Measurements from ENCODE around the gene GABBR2.

GABBR2 gene

DNA sequence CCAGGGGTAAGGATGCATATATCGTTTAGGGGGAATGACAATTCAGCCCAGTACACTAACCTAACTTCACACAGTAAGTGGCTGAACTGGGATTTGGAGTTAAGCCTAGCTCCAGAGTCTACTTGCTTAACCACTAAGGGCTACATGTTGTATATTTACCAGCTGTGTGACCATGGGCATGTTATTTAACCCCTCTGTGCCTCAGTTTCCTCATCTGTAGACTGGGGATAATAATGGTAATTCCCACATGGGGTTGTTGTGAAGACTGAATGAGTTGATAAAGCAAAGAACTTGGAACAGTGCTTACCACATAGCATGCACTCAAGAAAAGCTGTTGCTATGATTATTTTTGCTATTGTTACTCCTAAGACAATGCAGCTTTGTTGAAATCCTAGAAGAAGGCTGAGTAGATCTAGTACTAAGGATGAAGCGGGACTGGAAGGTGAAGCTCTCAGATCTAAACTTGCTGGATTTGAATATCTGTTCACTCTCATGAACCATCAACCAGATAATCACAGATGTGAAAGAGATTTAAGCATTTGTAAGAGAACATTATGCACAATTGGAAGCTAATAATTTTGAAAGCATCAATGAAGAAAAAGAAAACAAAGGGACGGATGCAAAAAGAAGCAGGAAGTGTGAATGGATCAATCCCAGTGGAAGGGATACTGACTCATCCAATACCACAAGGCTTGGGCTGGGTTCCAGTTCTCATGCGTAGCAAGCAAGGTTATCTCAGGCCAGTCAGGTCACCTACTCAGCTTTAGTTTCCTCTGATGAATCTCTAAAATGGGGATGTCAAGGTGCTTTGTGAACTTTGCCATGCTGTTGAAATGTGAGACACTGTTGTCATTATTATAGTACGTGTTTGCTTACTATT is 374.8 kb downstream of the GABBR2 start:
- DNase-seq = peak; percentile 89

DNA sequence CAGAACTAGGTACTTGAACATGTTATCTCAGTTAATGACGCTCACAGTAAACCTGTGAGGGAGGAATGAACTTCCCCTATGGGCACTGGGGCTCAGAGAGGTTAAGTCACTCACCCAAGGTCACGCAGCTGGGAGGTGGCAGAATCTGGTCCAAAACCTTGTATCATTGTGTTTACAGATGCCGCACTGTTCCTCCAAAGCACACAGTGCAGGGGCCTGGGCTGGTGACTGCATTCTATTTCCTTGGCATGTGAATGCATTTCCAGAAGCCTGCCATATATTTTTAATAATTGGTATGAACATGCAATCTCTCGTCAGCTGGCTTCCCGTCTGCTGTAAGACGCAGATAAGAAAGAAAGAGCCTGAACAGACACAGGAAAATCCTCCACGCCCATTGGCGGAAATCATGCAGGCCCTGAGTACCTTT is 376.3 kb downstream of the GABBR2 start:
- DNase-seq = no peak

DNA sequence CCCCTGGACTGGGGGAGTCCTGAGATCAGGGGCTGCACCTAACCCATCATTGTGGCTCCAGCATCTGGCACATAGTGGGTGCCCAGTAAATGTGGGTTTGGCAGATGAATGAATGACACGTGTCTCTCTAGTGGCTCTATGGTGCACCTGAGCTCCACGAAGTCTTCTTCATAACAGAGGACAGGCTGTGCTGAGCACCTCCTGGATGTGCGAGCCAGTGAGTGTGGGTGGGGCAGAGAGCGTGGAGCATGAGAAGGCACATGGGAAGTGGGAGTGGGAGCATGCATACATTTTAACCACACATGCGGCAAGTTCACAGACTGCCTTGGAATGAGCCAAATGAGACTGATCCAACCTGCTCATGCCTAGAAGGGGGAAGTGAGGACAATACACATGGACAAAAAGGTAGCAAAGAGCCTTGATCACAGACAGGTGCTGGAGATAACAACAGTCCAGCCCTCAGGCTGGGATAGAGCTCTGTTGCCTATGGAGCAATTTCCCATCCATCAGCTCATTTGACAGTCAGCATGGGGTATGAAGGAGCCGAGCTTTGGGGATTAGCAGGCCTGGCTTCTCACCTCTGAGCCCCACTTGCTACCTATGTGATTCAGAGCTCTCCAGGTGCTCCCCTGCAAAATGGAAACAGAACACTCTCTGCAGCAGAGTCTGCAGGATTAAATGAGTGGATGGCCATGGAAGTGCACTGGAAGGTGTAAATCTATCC is 377.0 kb downstream of the GABBR2 start:
- no peak for DNase-seq

DNA sequence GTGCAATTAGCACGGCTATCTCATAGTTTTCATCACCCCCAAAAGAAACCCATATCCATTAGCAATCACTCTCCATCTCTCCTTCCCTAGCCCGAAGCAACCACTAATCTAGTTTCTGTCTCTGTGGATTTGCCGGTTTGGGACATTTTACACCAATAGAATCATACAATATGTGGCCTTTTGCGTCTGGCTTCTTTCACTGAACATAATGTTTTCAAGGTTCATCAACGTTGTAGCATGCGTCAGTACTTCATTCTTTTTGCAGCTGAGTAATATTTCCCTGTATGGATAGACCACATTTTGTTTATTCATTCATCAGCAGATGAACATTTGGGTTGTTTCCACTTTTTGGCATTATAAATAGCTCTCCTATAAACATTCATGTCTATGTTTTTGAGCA is 377.9 kb downstream of the GABBR2 start:
- DNase-seq = peak; percentile 43

DNA sequence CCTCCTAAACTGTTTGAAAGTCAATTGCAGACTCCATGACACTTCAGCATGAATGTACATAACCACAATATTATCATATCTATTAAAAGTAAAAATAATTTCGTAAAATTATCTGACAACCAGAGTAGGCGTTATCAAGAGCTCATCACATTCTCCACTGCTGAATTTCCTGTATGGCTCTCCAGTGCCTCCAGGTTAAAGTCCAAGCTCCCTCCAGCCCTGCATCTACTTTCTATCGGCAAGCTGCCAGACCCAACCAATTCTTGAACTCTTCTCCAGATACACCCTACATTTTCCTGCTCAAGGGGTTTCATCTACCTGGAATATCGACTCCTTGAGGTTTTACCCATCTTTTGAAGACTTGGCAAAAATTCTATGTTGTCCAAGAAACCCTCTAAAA is 378.8 kb downstream of the GABBR2 start:
- DNase-seq = no peak

DNA sequence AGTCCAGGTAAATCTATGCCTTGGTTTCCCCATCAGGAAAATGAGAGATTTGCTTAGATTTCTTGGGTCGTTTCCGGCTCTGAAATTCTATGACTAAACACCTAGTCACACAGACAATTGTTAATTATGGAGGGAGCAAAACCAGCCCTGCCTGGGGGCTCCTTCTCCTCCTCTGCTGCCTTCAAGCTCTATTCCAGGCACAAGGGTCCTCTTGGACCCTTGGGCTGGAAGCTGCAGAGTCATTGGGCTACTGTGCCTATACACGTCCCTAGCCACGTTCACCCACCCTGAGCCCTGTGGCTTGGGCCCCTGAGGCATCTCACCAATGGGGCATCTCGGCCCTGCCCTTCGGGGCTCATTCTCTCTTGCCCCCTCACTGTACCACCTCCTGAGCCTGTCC is 379.5 kb downstream of the GABBR2 start:
- DNase-seq = no peak

DNA sequence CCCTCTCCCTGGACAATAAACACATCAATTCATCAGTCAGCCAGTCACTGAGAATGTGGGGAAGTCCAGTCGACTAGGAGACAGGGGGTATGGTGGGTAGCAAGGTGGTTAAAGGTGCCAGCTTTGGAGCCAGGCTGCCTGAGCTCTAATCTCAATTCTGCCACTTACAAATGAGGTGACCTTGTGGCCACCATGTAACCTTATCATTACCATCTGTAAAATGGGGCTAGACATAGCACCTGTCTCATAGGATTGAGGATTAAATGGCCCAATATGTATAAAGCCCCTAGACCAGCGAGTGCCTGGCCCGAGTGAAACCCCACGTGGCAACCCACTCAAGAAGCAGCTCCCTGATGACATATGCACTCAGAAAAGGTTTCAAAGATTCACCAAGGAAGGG is 380.0 kb downstream of the GABBR2 start:
- DNase-seq = no peak

DNA sequence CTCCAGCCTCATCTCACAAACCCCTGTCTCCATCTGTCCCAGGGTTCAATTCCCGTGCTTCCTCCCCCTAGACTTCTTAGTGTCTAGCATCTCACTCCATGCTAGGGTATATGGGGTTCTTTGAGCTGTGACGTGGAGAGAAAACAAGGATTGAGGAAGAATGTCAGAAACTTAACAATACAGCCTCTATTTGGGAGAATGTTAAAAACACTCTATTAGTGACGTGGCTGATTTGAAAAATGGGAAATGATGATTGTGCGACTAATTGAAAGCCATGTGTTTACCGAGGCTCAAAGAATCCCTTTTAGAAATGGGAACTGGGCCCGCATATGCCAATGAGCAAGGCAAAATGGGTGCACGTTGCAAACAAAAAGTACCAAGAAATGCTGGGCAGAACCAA is 380.6 kb downstream of the GABBR2 start:
- no peak for DNase-seq

DNA sequence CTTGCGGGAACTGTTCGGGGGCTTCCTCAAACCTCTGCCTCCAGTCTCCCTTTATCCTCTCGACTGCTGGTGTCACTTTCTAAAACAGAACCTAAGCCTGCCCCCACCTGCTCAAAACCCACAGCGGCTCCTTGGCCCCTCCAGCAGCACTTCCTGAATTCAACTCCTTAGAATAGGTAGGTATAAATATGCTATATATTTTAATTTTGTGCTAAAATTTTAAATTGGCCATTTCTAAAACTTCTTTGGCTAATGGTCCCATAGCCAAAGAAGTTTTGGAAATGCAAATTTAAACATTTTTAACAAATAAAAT is 381.5 kb downstream of the GABBR2 start:
- no peak for DNase-seq

DNA sequence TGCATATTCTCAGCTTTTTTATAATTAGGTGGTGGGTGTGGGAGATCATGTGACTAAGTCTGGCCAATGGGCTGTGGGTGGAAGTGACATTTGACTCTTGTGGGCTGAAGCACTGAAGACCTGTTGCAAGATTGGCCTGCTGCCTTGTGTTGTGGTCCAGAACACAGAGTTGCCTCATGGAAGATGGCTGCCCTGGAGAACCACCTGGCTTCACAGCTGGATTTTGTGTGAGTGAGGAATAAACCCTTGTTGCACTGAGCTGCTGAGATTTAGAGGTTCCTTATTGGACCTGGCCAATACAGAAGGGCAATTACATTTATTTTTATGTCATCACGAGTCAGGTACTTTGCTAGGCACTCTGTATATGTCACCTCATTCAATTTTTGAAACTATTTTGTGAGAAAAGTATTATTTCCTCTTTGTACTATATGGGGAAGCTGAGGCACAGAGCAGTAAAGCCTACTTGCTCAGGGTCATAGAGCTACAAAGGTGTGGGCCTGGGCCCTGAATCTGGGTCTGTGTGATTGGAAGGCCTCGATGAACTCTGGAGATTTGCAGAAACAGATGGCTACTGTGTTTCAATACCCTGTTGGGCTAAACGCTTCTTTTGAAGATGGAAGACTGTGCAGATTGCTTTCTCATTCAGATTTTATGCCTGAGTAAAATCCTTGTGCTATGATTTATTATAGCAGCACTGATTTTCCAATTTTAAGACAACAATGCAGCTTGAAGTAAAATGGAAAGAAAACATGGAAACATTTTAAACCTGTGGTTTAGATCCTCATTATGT is 382.1 kb downstream of the GABBR2 start:
- no peak for DNase-seq

DNA sequence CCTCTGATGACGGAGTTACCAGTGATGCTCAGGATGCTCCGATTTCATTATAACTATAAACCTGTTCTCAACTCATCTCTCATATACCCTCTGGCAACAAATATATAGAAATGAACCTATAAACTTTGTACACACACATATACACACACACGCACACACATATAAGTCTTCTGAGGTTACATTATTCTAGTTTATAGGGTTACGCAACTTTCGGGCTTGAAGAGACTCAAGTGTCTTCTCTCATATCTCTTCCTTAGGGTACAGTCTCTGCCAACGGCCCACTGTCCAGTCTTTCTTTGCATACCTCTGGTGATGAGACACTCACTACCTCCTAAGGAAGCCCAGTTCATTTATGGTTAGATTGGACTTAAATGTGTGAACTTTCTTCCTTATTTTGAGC is 383.9 kb downstream of the GABBR2 start:
- no peak for DNase-seq

DNA sequence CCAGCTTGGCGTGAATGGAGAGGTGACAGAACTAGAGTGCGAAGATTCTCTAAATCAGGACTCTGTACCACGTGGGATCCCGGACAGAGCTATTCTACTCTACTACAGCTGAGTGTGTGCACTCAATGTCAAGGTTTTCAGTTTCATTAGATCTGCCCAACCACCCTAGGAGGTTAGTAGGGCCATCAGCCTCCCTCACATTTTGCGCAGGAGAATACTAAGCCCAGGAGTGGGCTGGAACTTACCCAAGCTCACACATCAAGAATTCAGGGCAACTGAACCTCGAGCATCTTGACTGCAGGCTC is 385.0 kb downstream of the GABBR2 start:
- DNase-seq = no peak

DNA sequence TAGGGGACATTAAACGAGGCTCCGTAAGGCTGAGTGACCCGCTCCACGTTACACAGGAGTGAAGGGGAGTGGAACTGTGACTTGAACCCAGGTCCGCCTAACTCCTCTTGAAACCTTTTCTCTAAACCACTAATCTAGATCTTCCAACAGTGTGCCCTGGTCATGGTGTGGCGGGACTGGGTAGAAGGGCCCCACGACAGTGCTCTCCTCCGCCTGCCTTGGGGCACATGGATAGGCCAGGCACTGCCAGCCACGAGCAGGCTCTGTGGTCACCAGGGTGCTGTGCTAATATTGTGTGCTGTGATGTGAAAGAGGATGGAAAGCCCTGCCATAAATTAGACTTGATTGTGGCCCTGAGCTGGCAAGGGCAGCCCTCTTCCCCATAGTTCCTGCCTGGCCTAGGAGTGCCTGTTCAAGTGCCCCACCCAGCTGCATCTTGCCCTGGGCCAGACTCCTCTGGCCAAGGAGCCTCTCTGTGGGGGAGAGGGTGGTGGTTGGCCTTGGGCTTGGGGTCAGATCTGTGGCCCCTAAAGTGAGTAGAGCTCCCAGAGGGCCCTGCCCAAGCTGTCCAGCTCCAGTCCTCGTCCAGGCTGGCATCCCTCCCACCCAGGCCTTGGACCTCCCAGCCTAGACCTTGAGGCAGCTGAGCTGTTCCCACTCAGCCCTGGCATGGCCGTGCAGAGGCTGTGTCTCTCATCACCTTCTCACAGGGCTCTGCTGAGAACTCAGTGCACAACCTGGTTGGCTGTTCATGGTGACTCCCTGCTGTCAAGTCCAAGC is 385.5 kb downstream of the GABBR2 start:
- DNase-seq = no peak

DNA sequence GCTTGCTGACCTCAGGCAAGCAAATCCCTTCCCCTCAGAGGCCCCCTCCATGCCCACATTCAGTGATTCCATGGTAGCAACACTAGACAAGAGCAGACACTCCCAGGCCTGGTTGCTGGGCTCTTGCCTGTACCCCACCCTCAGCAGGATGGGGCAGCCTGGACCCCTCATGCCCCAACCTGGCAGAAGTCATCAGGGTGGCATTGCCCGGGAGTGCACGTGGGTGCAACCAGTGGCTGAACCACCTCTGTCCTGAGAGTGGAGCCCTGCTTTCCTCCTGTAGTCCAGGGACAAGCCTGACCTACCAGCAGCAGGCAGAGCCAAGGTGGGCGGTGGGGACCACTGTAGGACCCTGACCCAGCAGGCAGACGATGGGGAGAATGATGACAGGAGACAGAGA is 387.5 kb downstream of the GABBR2 start:
- no peak for DNase-seq

DNA sequence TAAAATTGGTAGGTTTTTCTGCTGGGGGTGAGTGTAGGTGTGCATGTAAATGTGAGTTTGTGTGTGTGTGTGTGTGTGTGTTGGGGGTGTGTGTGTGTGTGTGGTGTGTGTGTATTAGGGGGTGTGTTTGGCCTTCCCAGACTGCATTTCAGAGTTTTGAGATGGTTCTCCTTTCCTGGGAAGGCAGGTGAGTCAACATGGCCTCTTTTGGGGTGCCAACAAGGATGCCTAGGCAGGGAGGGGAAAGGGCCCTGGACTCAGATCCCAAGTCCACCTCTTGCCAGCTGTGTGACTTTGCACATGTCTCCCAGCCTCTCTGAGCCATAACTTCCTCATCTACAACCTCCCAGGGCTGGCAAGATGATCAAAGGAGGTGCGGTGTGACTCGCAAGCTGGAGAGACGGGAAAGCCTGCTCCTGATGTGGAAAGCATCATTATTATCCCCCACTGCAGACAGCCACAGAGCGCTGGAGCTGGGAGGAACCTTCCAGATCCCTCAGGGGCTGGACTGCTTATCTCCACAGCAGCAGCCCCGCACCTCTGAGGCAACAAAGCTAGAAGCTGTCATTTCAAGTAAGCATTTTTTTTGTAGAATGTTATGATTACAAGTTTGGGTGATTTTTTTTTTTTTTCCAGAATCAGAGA is 389.8 kb downstream of the GABBR2 start:
- DNase-seq = peak; percentile 53

DNA sequence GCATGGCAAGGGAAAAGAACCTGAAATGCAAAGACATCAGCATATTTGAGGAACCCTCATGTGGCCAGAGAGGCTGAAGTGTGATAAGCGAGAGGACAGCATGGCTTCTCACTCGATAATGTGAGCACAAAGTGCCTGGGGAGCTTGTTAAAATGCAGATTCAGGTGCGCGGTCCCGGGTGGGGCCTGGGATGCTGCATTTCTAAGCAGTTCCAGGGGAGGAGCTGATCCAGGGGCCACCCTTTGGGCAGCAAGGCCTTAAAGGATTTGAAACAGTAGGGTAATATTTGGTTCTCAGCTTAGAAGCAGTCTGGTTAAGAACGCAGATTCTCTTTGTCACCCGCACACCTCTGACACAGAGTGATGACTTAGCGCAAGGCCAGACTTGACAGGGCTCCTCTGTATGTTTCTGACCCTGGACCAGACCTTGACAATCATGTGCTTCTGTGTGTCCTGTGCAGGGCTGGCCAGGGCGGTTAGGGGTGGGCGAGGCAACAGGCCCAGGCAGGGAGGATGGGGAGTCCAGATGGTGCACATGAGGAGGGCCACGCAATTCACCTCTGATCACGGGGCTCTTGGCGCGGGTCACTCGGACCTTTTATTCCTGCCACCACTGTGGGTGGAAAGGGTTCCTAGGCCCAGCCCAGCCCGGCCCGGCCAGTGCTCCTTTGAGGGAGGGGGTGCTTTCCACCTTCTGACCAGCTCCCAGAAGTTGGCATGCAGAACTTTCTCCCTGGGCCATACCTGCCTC is 390.5 kb downstream of the GABBR2 start:
- no peak for DNase-seq

DNA sequence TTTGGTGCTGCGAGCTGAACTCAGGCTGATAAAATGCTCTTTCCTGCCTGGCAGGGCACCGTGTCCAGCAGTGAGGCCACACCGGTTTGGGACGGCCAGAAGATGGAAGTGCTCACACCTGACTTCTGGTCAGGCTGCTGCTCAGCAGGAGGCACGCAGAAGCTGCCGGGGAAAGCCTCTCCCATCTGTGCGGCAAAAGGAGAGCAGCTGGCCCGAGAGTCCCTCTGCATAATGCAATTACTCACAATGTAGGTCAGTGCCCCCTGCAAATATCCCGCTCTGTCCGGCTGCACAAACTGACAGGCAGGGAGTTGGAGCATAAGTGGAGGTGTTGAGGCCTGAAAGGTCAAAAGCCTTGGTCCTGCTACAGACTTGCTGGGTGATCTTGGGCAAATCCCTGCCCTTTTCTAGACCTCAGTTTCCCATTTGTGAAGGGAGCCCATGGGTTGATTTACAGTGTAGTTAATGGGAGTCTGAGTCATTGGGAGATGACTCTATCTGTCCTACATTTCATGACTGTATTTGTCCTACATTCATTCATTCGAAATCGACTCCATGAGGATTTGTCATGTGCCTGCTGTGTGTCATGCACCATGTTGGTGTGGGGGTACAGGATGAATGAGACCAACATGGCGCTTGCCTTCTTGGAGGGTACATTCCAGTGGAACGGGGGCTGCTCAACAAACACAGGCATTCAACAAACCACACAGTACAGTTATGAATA is 391.4 kb downstream of the GABBR2 start:
- DNase-seq = peak; percentile 44

DNA sequence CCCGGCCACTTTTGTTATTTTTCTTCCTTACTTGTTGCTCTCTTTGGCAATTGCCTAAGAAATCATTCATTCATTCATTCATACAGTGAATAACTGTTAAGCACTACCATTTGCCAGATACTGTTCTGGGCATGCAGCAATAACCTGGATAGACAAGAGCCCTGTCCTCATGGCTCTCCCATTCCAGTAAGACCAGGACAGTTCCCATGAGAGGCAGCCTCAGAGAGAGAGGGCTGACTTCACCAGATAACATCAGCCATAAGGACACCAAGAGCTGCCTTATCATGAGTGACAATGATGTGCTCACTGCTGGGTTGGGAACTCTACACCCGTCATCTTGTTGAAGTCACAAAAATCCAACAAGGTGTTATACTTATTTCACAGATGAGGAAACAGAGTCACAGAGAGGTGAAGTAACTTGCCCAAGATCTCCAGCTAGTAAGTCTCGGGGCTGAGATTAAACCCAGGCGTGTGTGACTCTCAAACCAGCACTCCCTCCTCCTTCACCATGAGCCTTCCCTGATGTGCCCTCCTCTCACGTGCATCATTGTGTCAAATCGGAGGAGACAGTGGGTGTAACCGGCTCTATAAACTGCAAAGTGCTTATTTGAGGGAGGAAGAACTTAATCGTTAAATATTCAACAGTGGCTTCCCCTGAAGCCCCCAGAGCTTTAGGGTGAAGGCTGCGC is 392.1 kb downstream of the GABBR2 start:
- DNase-seq = no peak

DNA sequence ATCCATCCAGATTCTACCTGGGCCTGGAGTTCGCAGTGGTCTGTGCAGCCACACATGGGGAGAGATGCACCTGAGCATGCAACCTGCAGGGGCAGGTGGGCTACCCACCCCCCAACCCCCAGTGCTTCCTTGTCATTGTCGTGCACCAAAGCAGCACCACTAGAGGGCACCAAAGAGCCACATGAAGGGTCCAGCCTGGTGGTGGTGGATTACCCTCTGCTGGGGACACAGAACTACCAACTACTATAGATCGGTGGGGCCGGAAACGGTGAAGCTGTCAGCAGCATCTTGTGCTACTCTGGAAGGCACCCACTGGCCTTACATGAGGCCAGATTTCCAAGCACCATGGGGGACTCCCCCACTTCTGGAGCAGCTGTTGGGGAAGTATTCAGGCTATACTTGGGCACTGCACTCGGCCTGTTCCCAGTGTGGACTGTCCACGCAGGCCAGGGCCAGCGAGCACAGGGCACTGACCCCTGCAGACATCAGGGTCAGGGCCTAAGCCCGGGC is 393.1 kb downstream of the GABBR2 start:
- DNase-seq = peak; percentile 86

DNA sequence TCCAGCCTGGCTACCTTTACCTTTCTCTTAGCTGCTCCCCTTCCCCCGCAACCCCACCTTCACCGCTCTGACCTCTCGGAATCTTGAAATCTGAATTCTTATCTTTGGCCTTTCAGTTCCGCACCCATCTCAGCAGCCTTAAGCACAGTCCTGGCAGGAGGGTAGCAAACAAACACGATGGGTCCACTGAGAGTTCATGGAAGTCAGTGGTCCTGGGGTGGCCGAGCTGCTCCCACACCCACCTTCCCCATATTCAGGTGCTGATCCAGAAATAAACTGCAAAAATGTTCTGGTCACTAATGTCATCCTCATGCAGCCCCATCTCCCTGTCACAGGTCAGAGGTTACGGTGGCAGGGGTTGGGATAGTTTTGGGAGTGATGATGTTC is 393.7 kb downstream of the GABBR2 start:
- no peak for DNase-seq
